SIG-M5 treated with dmso at 0.1 percent for 504 hours (cell line): Measurements from ENCODE around the gene TEF.

Source experiments
- DNase-seq: peaks from one replicate; lab custom pipeline; 2025; ENCODE audit not compliant: unreplicated experiment; lab: John Stamatoyannopoulos, UW

TEF gene

GRCh38 chr22:41381329-41382097 is at the start of gene TEF:
Gene TEF, plus strand, starts transcription at chr22:41381942. Its CDS starts 103 bp downstream, at chr22:41382045.
- peak; percentile 97 for DNase-seq

DNA sequence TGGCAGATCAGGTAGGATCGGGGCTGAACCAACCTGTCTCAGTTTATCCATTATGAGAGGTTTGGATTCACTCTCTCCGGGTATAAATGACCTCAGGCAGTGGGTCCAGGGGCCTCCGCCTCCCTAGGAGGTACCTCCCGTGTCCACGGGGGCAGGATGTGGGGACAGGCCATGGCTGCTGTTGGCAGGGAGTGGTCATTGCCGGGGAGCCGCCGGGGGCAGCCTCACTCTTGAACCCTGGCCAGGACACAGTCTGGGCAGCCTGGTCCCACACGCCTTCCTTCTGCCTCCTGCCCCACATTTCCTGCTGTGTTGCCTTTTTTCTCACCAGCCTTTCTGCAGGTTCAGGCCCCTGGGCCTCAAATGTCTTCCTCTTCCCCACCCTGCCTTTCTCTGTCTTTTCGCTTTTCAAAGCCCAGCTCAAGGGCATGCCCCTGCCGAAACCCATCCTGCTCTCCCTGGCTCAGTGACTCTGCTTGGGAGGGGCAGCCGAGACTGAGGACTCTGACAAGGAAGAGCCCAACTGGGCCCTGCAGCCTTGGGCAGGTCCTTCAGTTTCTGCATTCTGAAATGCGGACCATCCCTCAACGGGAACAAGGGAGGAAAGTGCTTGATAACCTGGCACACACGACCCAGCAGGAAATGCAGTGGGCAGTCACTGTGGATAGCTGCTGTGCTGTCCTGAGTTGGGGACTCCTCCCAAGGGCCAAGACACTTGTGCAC is 49.4 kb upstream of the TEF start:
- no peak for DNase-seq

DNA sequence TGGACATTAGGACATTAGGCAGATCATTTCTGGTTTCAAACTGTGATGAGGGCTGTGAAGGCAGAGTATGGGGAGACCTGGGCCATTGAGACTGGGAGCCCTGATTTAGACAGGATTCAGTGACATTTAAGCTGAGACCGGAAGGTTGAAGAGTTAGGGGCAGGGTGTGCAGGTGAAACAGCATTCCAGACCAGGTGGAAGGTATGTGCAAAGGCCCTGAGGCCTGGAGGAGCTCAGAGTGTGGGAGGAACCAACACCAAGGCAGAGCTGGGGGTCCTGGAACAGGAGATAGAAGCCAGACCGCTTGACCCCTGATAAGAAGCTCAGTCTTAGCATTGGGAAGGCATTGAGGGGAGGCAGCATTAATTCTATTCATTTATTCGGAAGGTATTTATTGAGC is 47.9 kb upstream of the TEF start:
- no peak for DNase-seq

DNA sequence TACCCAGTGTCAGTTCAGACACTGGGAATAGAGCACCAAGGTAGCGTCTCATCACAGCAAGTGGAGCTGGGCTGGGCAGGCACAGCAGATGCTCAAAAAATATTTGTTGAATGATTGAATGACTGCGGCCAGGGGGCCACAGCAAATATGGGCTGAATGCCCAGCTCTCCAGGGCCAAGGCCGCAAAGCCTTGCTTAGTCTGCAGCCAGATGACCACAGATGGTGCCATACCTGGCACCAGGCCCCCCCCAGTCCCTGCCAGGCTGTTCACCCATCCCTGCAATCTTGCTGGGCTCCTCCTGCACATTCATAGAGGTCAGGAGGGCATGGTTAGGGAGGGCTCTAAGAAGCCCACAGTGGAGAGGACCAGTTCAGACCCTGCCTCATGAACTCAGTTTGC is 47.5 kb upstream of the TEF start:
- no peak for DNase-seq

GRCh38 chr22:41334951-41335635 is 46.6 kb upstream of the TEF start:
- no peak for DNase-seq

- no peak for DNase-seq
Measured at GRCh38 chr22:41338614-41339212, 43.0 kb upstream of the TEF start.

- no peak for DNase-seq
Measured at GRCh38 chr22:41339823-41340222, 41.9 kb upstream of the TEF start.

- DNase-seq = no peak
Measured at GRCh38 chr22:41340357-41340756, 41.4 kb upstream of the TEF start.

DNA sequence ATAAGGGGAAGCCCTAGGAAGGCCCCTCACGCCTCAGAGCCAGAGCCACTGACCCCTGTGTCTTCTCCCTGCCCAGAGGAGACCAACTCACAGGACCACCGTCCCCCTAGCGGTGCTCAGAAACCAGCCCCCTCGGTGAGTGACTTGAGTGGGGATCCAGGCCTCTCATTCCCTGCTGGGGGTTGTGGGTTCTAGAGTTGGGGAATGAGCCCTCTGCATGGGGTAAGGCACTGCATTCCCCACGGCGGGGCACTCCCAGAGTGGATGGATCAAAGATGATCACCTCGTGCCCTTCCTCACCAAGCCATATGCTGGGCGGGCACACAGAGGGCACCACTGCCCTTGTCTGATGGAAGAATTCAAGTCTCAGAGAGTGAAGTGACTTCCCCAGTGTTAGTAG is 40.7 kb upstream of the TEF start:
- DNase-seq = no peak

- no peak for DNase-seq
Measured at GRCh38 chr22:41341990-41342389, 39.8 kb upstream of the TEF start.

GRCh38 chr22:41343300-41343699 is 38.4 kb upstream of the TEF start:
- no peak for DNase-seq

GRCh38 chr22:41343717-41344116 is 38.0 kb upstream of the TEF start:
- no peak for DNase-seq

- no peak for DNase-seq
Measured at GRCh38 chr22:41344189-41344788, 37.5 kb upstream of the TEF start.

GRCh38 chr22:41345807-41346335 is 35.9 kb upstream of the TEF start:
- DNase-seq = no peak

- no peak for DNase-seq
Measured at GRCh38 chr22:41347066-41347859, 34.5 kb upstream of the TEF start.

DNA sequence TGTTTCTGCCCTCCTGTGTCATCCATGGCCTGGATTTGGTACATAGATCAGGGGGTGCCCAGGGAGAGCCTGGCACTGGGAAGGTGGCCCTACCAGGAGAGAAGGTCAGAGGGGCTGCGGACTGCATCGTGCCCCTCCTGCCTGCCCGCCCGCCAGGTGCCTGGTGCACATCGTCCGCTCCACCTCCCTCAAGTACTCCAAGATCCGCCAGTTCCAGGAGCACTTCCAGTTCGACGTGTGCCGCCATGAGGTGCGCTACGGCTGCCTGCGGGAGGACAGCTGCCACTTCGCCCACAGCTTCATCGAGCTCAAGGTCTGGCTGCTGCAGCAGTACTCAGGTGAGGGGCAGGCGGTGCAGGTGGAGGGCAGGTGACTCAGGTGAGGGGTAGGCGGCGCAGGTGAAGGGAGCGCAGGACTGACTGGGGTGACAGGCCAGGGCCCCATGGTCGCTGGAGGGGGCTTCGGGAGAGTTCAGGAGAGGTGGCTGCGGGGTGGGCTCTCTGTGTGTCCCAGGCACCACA is 32.7 kb upstream of the TEF start:
- no peak for DNase-seq

DNA sequence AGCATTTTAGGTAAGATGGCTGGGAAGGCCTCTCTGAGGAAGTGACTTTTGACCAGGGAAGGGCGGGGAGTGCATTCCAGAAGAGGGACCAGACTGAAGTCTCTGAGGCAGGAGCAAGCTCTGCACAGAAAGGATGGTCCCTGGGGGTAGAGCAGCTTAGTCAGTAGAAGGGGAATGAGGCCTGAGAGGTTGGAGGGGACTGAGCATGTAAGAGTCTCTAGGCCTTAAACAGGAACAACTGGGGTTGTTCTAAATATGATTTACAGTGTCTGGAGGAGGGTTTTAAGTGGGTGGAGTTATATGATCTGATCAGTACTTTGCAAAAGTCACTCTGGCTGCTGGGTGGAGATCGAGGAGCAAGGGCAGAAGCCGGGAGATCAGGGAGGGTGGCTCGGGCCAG is 31.7 kb upstream of the TEF start:
- DNase-seq = no peak

- no peak for DNase-seq
Measured at GRCh38 chr22:41351011-41351410, 30.7 kb upstream of the TEF start.

DNA sequence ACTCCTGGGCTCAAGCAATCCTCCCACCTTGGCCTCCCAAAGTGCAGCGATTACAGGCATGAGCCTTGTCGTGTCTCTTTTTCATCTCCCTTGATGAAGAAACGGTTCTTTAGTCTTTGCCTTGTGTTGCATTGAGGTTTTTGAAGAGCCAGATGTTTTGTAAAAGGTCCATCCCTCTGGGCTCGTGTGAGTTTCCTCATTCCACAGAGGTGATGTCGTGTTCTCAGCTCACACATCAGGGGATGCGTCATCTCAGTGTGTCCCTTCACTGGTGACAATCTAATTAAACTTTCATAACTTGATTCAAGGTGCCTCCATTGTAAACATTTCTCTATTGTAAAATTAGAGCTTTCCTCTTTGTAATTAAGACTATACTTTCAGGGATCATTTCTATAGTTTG is 29.7 kb upstream of the TEF start:
- no peak for DNase-seq
